ENCODE measurements around the gene MYOZ3. TPM values are rescaled to one million over a fixed set of nuclear protein-coding genes. Genes with fewer than 3 reads are reported as not detected.

MYOZ3 gene
- polyA plus RNA-seq, 1 of the 3 experiments (the other 2 are of a cell fraction), result 0.26 TPM

GRCh38 chr5:150612405-150612804 is 48.6 kb upstream of the MYOZ3 start:
- POLR2A ChIA-PET, result interaction anchor here (0.8 to 1.2 kb wide), 2 partner anchors 9 to 11 kb away, joined by 3 to 5 read pairs; no protein-coding TSS in a partner anchor
- peaks cover 0 to 65% of the 10 kb centered on the region in 2 experiments; a peak in 3 of 4 replicates for H3K4me1 ChIP-seq (ENCODE audit: control insufficient read depth in 1 of 2, insufficient read depth in 2 of 2, low read depth in 1 of 2, low read length in 1 of 2)
- no peak for DNase-seq
- H3K9me2 ChIP-seq, result no peaks in the 10 kb centered on the region
- no peak for TF ChIP-seq USF1 (IDR thresholded peaks at IDR 0.05; ENCODE audit: borderline replicate concordance, low read depth)
- no peak overlapping the region for H3K4me3 ChIP-seq (ENCODE audit: low read depth in 2 of 2, low read length in 1 of 2)
- H3K27me3 ChIP-seq (ENCODE audit: insufficient read depth), result no peaks in the 10 kb centered on the region
- CTCF ChIA-PET, result interaction anchor here (0.7 to 2.0 kb wide), 8 partner anchors 15 to 162 kb away, joined by 3 to 8 read pairs (median 4); no protein-coding TSS in a partner anchor
- no peaks in the 10 kb centered on the region for H3F3A ChIP-seq (replicated peaks; ENCODE audit: insufficient read depth)
- 95% methylated on average over 4 of the region's 4 CpGs for WGBS (ENCODE audit: low lambda C conversion rate)
- no peak overlapping the region for H3K4me2 ChIP-seq
- H3K27ac ChIP-seq (ENCODE audit: low read depth in 2 of 2, low read length in 1 of 2), result no peak overlapping the region
- H3K79me2 ChIP-seq (ENCODE audit: insufficient read depth), result no peaks in the 10 kb centered on the region
- no peaks in the 10 kb centered on the region for H4K20me1 ChIP-seq (ENCODE audit: insufficient read depth)
- no peaks in the 10 kb centered on the region for H3K9me3 ChIP-seq
- H3K36me3 ChIP-seq (replicated peaks in 1 of 2; ENCODE audit: control insufficient read depth in 1 of 2, insufficient read depth in 2 of 2, low read length in 1 of 2), result peaks cover 5 to 12% of the 10 kb centered on the region in 2 experiments
- no peak overlapping the region for H2AFZ ChIP-seq (ENCODE audit: low read depth)
- no peak overlapping the region for H3K9ac ChIP-seq

DNA sequence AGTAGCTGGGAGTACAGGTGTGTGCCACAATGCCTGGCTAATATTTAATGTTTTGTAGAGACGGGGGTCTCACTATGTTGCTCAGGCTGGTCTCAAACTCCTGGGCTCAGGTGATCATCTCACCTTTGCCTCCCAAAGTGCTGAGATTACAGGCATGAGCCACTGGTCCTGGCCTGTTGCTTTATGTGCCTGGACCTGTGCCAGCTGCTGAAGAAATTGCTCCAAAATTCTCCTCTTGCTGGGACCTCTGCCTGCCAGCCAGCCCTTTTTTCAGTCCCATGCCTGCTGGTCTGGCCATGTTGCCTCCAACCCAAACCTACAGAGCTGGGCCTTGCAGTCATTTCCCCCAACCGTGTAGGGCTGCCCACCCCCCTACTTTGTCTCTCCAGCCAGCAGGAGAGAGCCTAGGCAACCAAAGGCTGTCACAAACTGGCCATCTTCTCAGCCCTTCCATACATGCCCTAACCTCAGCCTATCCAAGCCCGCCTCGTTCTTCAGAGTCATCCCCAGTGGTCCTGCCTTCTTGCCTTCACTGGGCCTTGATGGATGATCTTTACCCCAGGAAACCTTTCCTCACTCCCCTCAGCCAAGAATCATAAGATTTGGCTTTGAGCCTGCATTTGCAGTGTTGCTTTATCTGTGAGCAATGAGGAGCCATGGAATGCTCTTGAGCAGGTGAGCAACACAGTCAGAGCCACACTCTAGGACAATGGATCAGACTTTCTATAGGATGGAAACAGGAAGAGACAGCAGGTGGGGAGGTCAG is 48.0 kb upstream of the MYOZ3 start:
- ChIA-PET POLR2A (interaction anchor here (0.8 to 1.2 kb wide), 2 partner anchors 10 to 12 kb away, joined by 3 to 5 read pairs; no protein-coding TSS in a partner anchor), CTCF (interaction anchor here (0.7 to 4.8 kb wide), 10 partner anchors 16 to 163 kb away, joined by 3 to 16 read pairs (median 4); no protein-coding TSS in a partner anchor)
- no peaks in the 10 kb centered on the region for H3K27me3 ChIP-seq (ENCODE audit: insufficient read depth)
- H3K4me2 ChIP-seq, result no peak overlapping the region
- H3K9ac ChIP-seq, result no peak overlapping the region
- no peaks in the 10 kb centered on the region for H3K79me2 ChIP-seq (ENCODE audit: insufficient read depth)
- no peaks in the 10 kb centered on the region for H3K9me2 ChIP-seq
- no peak overlapping the region for H3K4me3 ChIP-seq (ENCODE audit: low read depth in 2 of 2, low read length in 1 of 2)
- H3K27ac ChIP-seq (ENCODE audit: low read depth in 2 of 2, low read length in 1 of 2), result peak overlapping the region in 1 of 2 experiments; percentile 18; a peak in 1 of 4 replicates
- H3K36me3 ChIP-seq (replicated peaks in 1 of 2; ENCODE audit: control insufficient read depth in 1 of 2, insufficient read depth in 2 of 2, low read length in 1 of 2), result peaks cover 0 to 7% of the 10 kb centered on the region in 2 experiments
- H3F3A ChIP-seq (replicated peaks; ENCODE audit: insufficient read depth), result no peaks in the 10 kb centered on the region
- DNase-seq, result no peak
- H3K9me3 ChIP-seq, result no peaks in the 10 kb centered on the region
- H2AFZ ChIP-seq (ENCODE audit: low read depth), result no peak overlapping the region
- WGBS (ENCODE audit: low lambda C conversion rate), result 90% methylated on average over 4 of the region's 4 CpGs
- no peaks in the 10 kb centered on the region for H4K20me1 ChIP-seq (ENCODE audit: insufficient read depth)
- TF ChIP-seq CHD2 (IDR thresholded peaks at IDR 0.05; ENCODE audit: low read length, partially characterized antibody) (no peak), GABPA (IDR thresholded peaks at IDR 0.05; ENCODE audit: low read depth) (no peak)
- peaks cover 0 to 71% of the 10 kb centered on the region in 2 experiments; a peak in 3 of 4 replicates for H3K4me1 ChIP-seq (ENCODE audit: control insufficient read depth in 1 of 2, insufficient read depth in 2 of 2, low read depth in 1 of 2, low read length in 1 of 2)

- H3F3A ChIP-seq (replicated peaks; ENCODE audit: insufficient read depth), result no peaks in the 10 kb centered on the region
- H3K4me1 ChIP-seq (ENCODE audit: control insufficient read depth in 1 of 2, insufficient read depth in 2 of 2, low read depth in 1 of 2, low read length in 1 of 2), result peaks cover 0 to 81% of the 10 kb centered on the region in 2 experiments; a peak in 3 of 4 replicates
- no peak for TF ChIP-seq MEF2A (IDR thresholded peaks at IDR 0.05; ENCODE audit: borderline replicate concordance, low read depth)
- no peak for TF ChIP-seq MAX (IDR thresholded peaks at IDR 0.05; ENCODE audit: low read depth)
- peak; percentile 26; the same call in 1 of the 2 replicates for TF ChIP-seq CTCF (IDR thresholded peaks at IDR 0.05)
- TF ChIP-seq FOXM1 (IDR thresholded peaks at IDR 0.05; ENCODE audit: low read depth), result no peak
- TF ChIP-seq RAD21 (IDR thresholded peaks at IDR 0.05; ENCODE audit: low read length), result no peak
- TF ChIP-seq JUND (IDR thresholded peaks at IDR 0.05), result no peak
- TF ChIP-seq SMC3 (IDR thresholded peaks at IDR 0.05; ENCODE audit: low read depth, low read length), result no peak
- TF ChIP-seq POLR2AphosphoS5 (IDR thresholded peaks at IDR 0.05; ENCODE audit: low read depth, low read length), result no peak
- TF ChIP-seq USF1 (IDR thresholded peaks at IDR 0.05; ENCODE audit: borderline replicate concordance, low read depth), result no peak
- TF ChIP-seq ELF1 (IDR thresholded peaks at IDR 0.05), result no peak
- no peak for TF ChIP-seq NFIC (IDR thresholded peaks at IDR 0.05; ENCODE audit: borderline replicate concordance)
- peak; percentile 41 for TF ChIP-seq GATA2 (CRISPR knock-in tag; IDR thresholded peaks at IDR 0.05)
- no peak for TF ChIP-seq YY1 (IDR thresholded peaks at IDR 0.05; ENCODE audit: low read depth)
- H3K9me3 ChIP-seq, result no peaks in the 10 kb centered on the region
- WGBS (ENCODE audit: low lambda C conversion rate), result 89% methylated on average over 7 of the region's 9 CpGs
- no peak overlapping the region for H3K9ac ChIP-seq
- POLR2A ChIA-PET, result interaction anchor here (0.9 to 1.4 kb wide), 3 partner anchors 10 to 13 kb away, joined by 3 to 7 read pairs (median 4); no protein-coding TSS in a partner anchor
- no peak for DNase-seq
- H2AFZ ChIP-seq (ENCODE audit: low read depth), result no peak overlapping the region
- no peaks in the 10 kb centered on the region for H3K79me2 ChIP-seq (ENCODE audit: insufficient read depth)
- peaks cover 0 to 10% of the 10 kb centered on the region in 2 experiments for H3K36me3 ChIP-seq (replicated peaks in 1 of 2; ENCODE audit: control insufficient read depth in 1 of 2, insufficient read depth in 2 of 2, low read length in 1 of 2)
- no peaks in the 10 kb centered on the region for H3K27me3 ChIP-seq (ENCODE audit: insufficient read depth)
- H3K4me2 ChIP-seq, result no peak overlapping the region
- CTCF ChIA-PET, result interaction anchor here (0.6 to 4.8 kb wide), 13 partner anchors 8 to 426 kb away, joined by 3 to 32 read pairs (median 5); partner anchors contain the start of genes MYOZ3, RBM22 and SYNPO
- no peaks in the 10 kb centered on the region for H4K20me1 ChIP-seq (ENCODE audit: insufficient read depth)
- H3K9me2 ChIP-seq, result no peaks in the 10 kb centered on the region
- H3K4me3 ChIP-seq (ENCODE audit: low read depth in 2 of 2, low read length in 1 of 2), result no peak overlapping the region
- peak overlapping the region in 1 of 2 experiments; percentile 86; a peak in 2 of 4 replicates for H3K27ac ChIP-seq (ENCODE audit: low read depth in 2 of 2, low read length in 1 of 2)
These were observed 46.9 kb upstream of the MYOZ3 start for GRCh38 chr5:150613991-150614660.
